Measurements from ENCODE around the gene MRS2.

- no peak for TF ChIP-seq CTCF (IDR thresholded peaks at IDR 0.05)
- no peak for TF ChIP-seq SIN3A (IDR thresholded peaks at IDR 0.05; ENCODE audit: borderline replicate concordance, insufficient read depth, low read depth, low read length)
- TF ChIP-seq POLR2AphosphoS5 (IDR thresholded peaks at IDR 0.05; ENCODE audit: low read depth, low read length) = no peak
- no peak for TF ChIP-seq TCF7L2 (IDR thresholded peaks at IDR 0.05; ENCODE audit: low read depth, low read length)
- TF ChIP-seq REST (IDR thresholded peaks at IDR 0.05; ENCODE audit: insufficient read depth in 1 of 2, low read depth in 2 of 2, low read length in 1 of 2) = no peak
These were observed 45.7 kb downstream of the MRS2 start for GRCh38 chr6:24448396-24448795.
